HG02938 (cell line): ENCODE measurements around the gene HERC5.
"Not testable (repeated sequence)": the region's sequence is repeated elsewhere in the genome, so short reads cannot be mapped to it uniquely, and the experiment has no call there.

Experiments used
- ATAC-seq: cut with Tn5 transposase; IDR thresholded peaks from one replicate; pipeline ENCODE4 v1.9.1; 2021; ENCODE audit warnings: mild to moderate bottlenecking, moderate library complexity; ENCODE audit not compliant: unreplicated experiment

HERC5 gene

GRCh38 chr4:88517825-88518224 lies 60.9 kb downstream of the HERC5 start:
- no peak for ATAC-seq

DNA sequence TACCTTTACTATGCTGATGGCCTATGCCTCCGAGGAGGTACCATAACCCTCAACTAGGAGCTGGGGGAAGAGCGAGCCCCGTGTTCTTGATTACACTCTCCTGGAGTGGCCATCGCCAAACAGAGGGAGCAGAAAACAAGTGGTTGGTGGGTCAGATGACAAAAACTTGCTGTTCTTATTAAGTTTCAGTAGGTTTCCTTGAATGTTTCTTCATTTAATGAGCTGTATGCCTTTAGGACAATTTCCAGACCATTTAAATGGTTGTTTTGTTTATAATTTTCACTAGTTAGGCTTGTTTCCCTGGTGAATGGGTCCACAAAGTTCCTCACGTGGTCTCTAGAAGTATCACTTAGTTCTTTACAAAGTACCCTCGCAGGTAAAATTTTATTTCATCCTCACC lies 62.0 kb downstream of the HERC5 start:
- no peak for ATAC-seq

- ATAC-seq = peak; percentile 28
These were observed 65.9 kb downstream of the HERC5 start for GRCh38 chr4:88522702-88523324.

DNA sequence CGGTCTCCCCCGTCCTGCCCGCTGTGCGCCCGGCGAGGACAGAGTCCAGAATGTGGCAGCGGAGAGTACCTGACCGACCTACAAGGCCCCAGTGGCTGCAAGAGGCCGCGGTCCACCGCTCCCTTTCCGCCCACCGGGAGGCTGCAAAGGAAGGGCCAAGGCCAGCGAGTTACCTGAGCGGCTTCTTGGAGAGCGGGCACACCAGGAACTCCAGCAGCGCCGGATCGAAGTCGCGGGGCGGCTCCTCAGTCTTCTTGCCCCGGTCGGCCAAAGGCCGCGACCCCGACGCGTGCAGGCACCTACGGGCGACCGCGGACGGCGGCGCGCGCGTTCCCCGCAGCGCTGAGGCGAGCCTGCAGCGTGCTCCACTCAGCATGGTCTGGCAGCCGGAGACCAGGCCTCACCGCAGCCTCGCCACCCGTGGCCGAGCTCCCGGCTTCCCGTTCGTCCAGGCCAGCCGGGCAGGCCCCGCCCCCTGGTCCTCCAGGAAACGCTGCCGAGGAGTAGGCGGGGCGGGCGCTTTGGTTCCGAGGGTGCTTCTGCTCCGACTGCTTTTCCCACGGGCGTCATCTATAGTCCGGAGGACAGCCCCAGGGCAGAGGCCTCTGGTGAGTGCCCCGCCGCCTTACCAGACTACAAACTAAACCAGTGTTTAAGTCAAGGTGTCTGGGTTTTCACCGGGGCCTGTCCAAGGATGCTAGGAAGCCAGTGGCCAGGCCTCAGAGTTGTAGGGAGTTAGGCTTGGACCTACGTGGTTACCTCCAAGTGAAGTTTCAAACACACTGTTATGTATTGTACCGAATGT lies 66.6 kb downstream of the HERC5 start, which contains the start of gene PYURF:
Gene PYURF (minus strand): TSS at position 452 of the 805 bp plus-strand sequence. CDS start 76 bp downstream, at position 376.
- ATAC-seq = peak; percentile 48

- ATAC-seq = no peak
These were observed 67.3 kb downstream of the HERC5 start for GRCh38 chr4:88524171-88524570.

- no peak for ATAC-seq
These were observed 69.4 kb downstream of the HERC5 start for GRCh38 chr4:88526221-88526815.

DNA sequence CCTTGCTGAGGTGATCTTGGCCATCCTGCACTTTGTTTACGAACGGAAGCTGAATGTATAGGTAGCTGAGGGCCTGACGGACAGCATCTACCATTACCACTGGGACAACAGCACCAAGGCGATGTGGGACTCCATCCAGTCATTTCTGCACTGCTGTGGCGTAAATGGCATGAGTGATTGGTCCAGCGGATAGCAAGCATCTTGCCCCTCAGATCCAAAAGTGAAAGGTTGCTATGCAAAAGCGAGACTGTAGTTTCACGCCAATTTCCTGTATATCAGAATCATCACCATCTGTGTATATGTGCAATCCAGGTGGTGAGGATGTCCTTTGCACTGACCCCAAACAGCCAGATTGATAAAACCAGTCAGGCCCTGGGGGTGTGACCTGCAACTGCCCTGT lies 70.9 kb downstream of the HERC5 start:
- ATAC-seq = peak; percentile 53

GRCh38 chr4:88528861-88529260 lies 71.9 kb downstream of the HERC5 start:
- ATAC-seq = no peak

DNA sequence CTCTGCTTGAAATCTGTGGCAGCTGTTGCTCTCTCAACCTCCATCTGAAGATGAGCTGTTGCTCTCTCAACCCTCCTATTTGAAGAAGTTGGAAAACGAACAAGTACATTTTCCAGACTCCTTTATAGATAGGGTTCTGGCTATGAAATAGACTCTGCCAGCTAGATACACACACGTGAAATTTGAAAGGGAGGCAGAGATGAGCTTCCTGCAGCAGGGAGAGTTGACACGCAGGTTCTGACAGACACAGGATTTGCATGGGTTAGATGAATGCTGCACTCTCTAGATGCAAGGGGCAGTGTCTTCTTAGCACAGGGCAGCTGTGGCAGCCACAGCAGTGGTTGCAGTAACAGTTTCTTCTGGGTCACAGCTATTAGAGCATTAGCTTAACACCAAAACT lies 74.6 kb downstream of the HERC5 start:
- ATAC-seq = no peak

DNA sequence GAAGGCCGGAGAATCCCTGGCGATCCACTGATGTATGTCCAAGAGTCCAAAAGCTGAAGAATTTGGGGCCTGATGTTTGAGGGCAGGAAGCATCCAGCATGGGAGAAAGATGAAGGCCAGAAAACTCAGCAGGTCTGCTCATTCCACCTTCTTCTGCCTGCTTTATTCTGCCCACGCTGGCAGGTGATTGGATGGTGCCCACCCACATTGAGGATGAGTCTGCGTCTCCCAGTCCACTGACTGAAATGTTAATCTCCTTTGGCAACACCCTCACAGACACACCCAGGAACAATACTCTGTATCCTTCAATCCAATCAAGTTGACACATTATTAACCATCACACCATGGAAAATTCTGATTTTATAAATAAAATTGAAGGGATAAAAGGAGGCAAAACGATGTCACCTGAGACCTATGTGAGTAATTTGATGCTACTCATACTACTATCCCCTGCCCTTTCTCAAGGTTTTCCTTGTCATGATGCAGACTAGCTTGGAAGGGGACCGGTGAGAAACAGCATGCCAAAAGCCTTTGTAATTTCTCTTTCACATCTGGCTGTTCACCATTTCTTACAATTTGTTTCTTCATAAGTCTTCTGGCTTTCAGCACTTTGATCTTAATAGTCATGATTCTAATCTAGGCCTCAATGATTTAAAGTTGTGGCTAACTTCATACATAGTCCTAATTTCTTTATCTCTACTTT lies 76.3 kb downstream of the HERC5 start:
- no peak for ATAC-seq

DNA sequence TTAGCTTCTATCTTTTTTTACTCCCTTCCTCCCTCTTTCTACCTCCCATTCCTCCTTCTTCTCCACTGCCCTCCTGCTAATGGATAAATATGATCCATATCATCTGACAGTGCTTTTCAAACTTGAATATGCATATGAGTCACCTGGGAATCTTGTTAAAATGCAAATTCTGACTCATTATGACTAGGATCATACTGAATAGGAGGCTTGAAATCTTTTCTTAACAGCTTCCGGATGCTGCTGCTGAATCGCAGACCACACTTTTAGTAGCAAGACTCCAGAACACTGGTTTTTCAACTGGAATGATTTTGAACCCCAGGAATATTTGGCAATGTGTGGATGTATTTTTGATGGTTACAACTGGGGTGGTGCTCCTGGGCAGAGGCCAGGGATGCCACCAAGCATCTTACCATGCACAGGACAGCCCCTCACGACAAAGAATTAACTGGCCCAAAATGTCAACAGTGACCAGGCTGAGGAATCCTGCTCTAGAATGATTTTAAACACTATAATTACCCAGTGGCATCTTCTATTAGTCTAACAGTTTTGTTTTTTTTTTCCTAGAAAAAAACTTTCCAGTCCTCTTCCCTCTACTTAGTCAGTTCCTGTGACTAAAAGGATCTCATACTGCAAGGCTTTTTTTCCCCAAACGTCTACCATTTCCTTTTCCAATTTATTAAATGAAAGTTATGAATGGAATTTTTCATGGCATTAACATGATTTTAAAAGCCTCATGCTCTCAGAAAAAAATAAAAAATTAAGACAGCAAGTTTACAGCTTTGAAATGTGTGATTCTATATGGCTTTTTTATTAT lies 77.2 kb downstream of the HERC5 start:
- no peak for ATAC-seq

- ATAC-seq = no peak
These were observed 78.3 kb downstream of the HERC5 start for GRCh38 chr4:88535090-88535755.

DNA sequence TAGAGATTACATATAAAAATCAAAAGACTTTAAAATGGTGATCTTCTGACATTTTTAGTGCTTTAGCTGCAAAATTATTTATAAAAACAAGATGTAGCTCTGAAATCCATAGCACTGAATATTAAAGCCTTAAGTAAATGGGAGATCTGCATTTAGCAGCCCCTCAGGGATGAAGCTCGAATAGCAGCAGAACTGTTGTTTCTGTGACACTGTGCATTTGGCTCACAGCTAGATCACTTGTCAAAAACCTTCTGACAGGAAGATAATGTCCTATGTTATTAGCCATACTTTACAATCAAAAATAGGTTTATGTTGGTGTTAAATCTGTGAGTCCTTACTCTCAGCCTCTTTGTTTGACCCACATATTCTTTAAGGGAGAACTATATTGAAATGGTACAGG lies 80.8 kb downstream of the HERC5 start:
- no peak for ATAC-seq

DNA sequence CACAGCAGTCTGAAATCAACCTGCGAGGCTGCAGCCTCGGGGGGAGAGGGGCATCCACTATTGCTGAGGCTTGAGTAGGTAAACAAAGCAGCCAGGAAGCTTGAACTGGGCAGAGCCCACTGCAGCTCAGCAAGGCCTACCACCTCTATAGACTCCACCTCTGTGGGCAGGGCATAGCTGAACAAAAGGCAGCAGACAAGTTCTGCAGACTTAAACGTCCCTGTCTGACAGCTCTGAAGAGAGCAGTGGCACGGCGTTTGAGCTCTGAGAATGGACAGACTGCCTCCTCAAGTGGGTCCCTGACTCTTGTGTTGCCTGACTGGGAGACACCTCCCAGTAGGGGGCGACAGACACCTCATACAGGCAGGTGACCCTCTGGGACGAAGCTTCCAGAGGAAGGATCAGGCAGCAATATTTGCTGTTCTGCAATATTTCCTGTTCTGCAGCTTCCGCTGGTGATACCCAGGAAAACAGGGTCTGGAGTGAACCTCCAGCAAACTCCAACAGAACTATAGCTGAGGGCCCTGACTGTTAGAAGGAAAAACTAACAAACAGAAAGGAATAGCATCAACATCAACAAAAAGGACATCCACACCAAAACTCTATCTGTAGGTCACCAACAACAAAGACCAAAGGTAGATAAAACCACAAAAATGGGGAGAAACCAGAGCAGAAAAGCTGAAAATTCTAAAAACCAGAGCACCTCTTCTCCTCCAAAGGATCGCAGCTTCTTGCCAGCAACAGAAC lies 82.6 kb downstream of the HERC5 start:
- not testable (repeated sequence) for ATAC-seq

DNA sequence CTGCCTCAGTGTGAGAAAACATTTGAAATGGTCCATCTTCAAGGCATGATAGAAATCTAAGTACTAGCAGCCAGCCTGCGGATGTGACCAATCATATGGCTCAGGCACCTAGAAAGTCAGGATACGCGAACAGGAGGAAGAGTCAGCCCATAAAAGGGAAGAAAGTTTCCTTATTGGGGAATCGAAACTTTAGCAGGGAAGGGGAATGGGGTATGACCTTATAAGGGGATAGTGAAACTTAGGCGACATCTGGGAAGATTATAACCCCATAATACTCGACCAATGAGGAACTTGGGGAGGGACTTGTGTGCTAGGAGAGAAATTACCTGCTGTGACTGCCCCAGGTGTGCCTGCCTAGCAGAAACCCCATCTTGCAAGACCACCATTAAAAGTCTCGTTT lies 92.9 kb downstream of the HERC5 start:
- ATAC-seq = no peak
